HCT116 (cell line): ENCODE data around the gene ENOSF1. TPM values are rescaled to one million over a fixed set of nuclear protein-coding genes. Genes with fewer than 3 reads are reported as not detected.

ENCODE experiments used
- ATAC-seq: fragments of 200-7000 bp; cut with Tn5 transposase; 2 replicates; pipeline ENCODE4 v1.9.1; 2020; ENCODE audit warnings: mild to moderate bottlenecking, moderate library complexity
- BruUV-seq: library from RNA; stranded (reverse); fragments of 400-500 nt; replicated peaks from 2 replicates; lab custom pipeline; 2021; lab: Mats Ljungman, UMichigan
- CTCF ChIA-PET: fragments of 300-600 bp; sonication (Branson Sonifier 250); formaldehyde crosslinking; loops from one replicate; lab custom pipeline; 2021; ENCODE audit warnings: antibody characterized with exemption; lab: Charles Lee
- POLR2A ChIA-PET: fragments of 300-600, 350-600 bp; sonication (Branson Sonifier 250); formaldehyde crosslinking; loops from one replicate; lab custom pipeline; 2021; ENCODE audit warnings: antibody characterized with exemption; lab: Charles Lee
- RAD21 ChIA-PET, 2 experiments: fragments of 300-600 bp; sonication (Branson Sonifier 250); formaldehyde crosslinking; loops; one replicate each; lab custom pipeline; 2023; ENCODE audit warnings: low total read pairs in 2 of 2; ENCODE audit not compliant: uncharacterized antibody in 2 of 2, unreplicated experiment in 2 of 2, low non-redundant PET in 1 of 2; lab: Charles Lee
- DNase-seq: peaks from one replicate; pipeline ENCODE4 v3.0.0-alpha.2; 2010; ENCODE audit warnings: low read depth, low spot score
- H2AFZ ChIP-seq: fragments of 200-600 bp; shearing (Covaris generic), sonication (generic); 2 replicates; pipeline ENCODE4 v1.6.1; 2017; ENCODE audit warnings: low read depth, mixed run types, mixed read lengths, antibody characterized with exemption, low read length; ENCODE audit not compliant: poor library complexity, severe bottlenecking
- H3K27ac ChIP-seq: 2 replicates; pipeline ENCODE4 v1.5.1; 2012; ENCODE audit warnings: low read depth, low read length
- H3K27me3 ChIP-seq: fragments of 200-600 bp; sonication (generic); 2 replicates; pipeline ENCODE4 v1.6.1; 2016; ENCODE audit warnings: mixed run types, low read length, mixed read lengths; ENCODE audit not compliant: insufficient read depth
- H3K36me3 ChIP-seq, 2 experiments: fragments of 200-500 bp in 1 of 2; fragments of 200-600 bp in 1 of 2; sonication (Bioruptor generic) in 1 of 2; sonication (generic) in 1 of 2; 2 replicates each; pipeline versions ENCODE4 v1.5.1 to v1.6.1; 2014 to 2016; ENCODE audit warnings: low read length in 2 of 2, inconsistent platforms in 1 of 2, mixed read lengths in 1 of 2, mixed run types in 1 of 2; ENCODE audit not compliant: insufficient read depth in 2 of 2, control insufficient read depth in 1 of 2
- H3K4me1 ChIP-seq, 2 experiments: fragments of 200-600 bp in 1 of 2; sonication (generic) in 1 of 2; 2 replicates each; pipeline versions ENCODE4 v1.5.1 to v1.6.1; 2012 to 2017; ENCODE audit warnings: low read length in 2 of 2, inconsistent platforms in 1 of 2, mild to moderate bottlenecking in 1 of 2, mixed read lengths in 1 of 2, mixed run types in 1 of 2, moderate library complexity in 1 of 2; ENCODE audit not compliant: insufficient read depth in 2 of 2, control insufficient read depth in 1 of 2
- H3K4me2 ChIP-seq: fragments of 200-600 bp; sonication (generic); 2 replicates; pipeline ENCODE4 v1.6.1; 2017; ENCODE audit warnings: mixed run types, low read length, mixed read lengths
- H3K4me3 ChIP-seq, 2 experiments: fragments of 200-600 bp in 1 of 2; sonication (generic) in 1 of 2; replicated peaks in 1 of 2; 2 replicates each; pipeline ENCODE4 v1.5.1; 2011 to 2016; ENCODE audit warnings: low read length in 2 of 2, control low read depth in 1 of 2, low read depth in 1 of 2, mild to moderate bottlenecking in 1 of 2, mixed read lengths in 1 of 2, mixed run types in 1 of 2
- H3K79me2 ChIP-seq: fragments of 200-600 bp; sonication (generic); 2 replicates; pipeline ENCODE4 v1.6.1; 2017; ENCODE audit warnings: mild to moderate bottlenecking, mixed run types, low read length, moderate library complexity, mixed read lengths; ENCODE audit not compliant: insufficient read depth
- H3K9ac ChIP-seq: fragments of 200-600 bp; sonication (generic); 2 replicates; pipeline ENCODE4 v1.6.1; 2016; ENCODE audit warnings: low read length, mixed read lengths
- H3K9me2 ChIP-seq: fragments of 200-600 bp; sonication (generic), shearing (Covaris generic); 2 replicates; pipeline ENCODE4 v1.6.1; 2017; ENCODE audit warnings: mixed run types, mild to moderate bottlenecking, moderate library complexity; ENCODE audit not compliant: insufficient read depth
- H3K9me3 ChIP-seq, 2 experiments: fragments of 200-500 bp in 1 of 2; fragments of 200-600 bp in 1 of 2; sonication (Bioruptor generic) in 1 of 2; sonication (generic) in 1 of 2; 2 replicates each; pipeline ENCODE4 v1.6.1; 2014 to 2017; ENCODE audit warnings: low read length in 2 of 2, mixed read lengths in 2 of 2, inconsistent platforms in 1 of 2, low read depth in 1 of 2, mild to moderate bottlenecking in 1 of 2, mixed run types in 1 of 2, moderate library complexity in 1 of 2; ENCODE audit not compliant: control insufficient read depth in 1 of 2, insufficient read depth in 1 of 2
- H4K20me1 ChIP-seq: fragments of 200-600 bp; sonication (generic), shearing (Covaris generic); 2 replicates; pipeline ENCODE4 v1.6.1; 2017; ENCODE audit warnings: mixed run types, mild to moderate bottlenecking, moderate library complexity; ENCODE audit not compliant: insufficient read depth
- ATF3 ChIP-seq: IDR thresholded peaks from 2 replicates; pipeline ENCODE4 v1.6.1; 2012
- CBX3 ChIP-seq: IDR thresholded peaks from 2 replicates; pipeline ENCODE4 v1.6.1; 2012; ENCODE audit warnings: low read depth
- CTCF ChIP-seq, 3 experiments: fragments of 200-600 bp in 1 of 3; sonication (generic) in 1 of 3; IDR thresholded peaks in 2 of 3; conservative IDR thresholded peaks in 1 of 3; 2 replicates each; pipeline ENCODE4 v1.5.1; 2012 to 2017; ENCODE audit warnings: low read depth in 2 of 3, low read length in 2 of 3, antibody characterized with exemption in 1 of 3, borderline replicate concordance in 1 of 3, control low read depth in 1 of 3, mild to moderate bottlenecking in 1 of 3, mixed read lengths in 1 of 3, mixed run types in 1 of 3, moderate library complexity in 1 of 3; ENCODE audit not compliant: insufficient read depth in 1 of 3
- EGR1 ChIP-seq: IDR thresholded peaks from 2 replicates; pipeline ENCODE4 v1.6.1; 2012; ENCODE audit warnings: low read depth
- ELF1 ChIP-seq: IDR thresholded peaks from 2 replicates; pipeline ENCODE4 v1.6.1; 2012; ENCODE audit warnings: low read depth, borderline replicate concordance
- EZH2phosphoT487 ChIP-seq: fragments of 200-600 bp; IDR thresholded peaks from 2 replicates; pipeline ENCODE4 v1.6.1; 2018; ENCODE audit warnings: antibody characterized with exemption, borderline replicate concordance
- MAX ChIP-seq: IDR thresholded peaks from 2 replicates; pipeline ENCODE4 v1.6.1; 2012
- POLR2A ChIP-seq: IDR thresholded peaks from 2 replicates; pipeline ENCODE4 v1.7.0; 2011; ENCODE audit warnings: borderline replicate concordance; ENCODE audit not compliant: insufficient read depth, insufficient read length; ENCODE audit errors: extremely low read depth
- RAD21 ChIP-seq: IDR thresholded peaks from 2 replicates; pipeline ENCODE4 v1.6.1; 2012; ENCODE audit warnings: low read depth, mild to moderate bottlenecking
- SIN3A ChIP-seq: IDR thresholded peaks from 2 replicates; pipeline ENCODE4 v1.6.1; 2012; ENCODE audit warnings: low read depth
- SRF ChIP-seq: IDR thresholded peaks from 2 replicates; pipeline ENCODE4 v1.6.1; 2012; ENCODE audit warnings: low read depth
- YY1 ChIP-seq: IDR thresholded peaks from 2 replicates; pipeline ENCODE4 v1.6.1; 2011; ENCODE audit warnings: low read length, low read depth, moderate library complexity, mild to moderate bottlenecking; ENCODE audit not compliant: insufficient replicate concordance; ENCODE audit errors: extremely low read depth
- ZBTB33 ChIP-seq: IDR thresholded peaks from 2 replicates; pipeline ENCODE4 v1.6.1; 2011; ENCODE audit warnings: mild to moderate bottlenecking, low read length, moderate library complexity; ENCODE audit not compliant: insufficient replicate concordance; ENCODE audit errors: extremely low read depth
- ZNF274 ChIP-seq: fragments of 200-500 bp; sonication (Bioruptor generic); IDR thresholded peaks from 2 replicates; pipeline ENCODE4 v1.6.1; 2014; ENCODE audit warnings: mild to moderate bottlenecking, low read depth, low read length, inconsistent platforms
- intact Hi-C: fragments of 100-400 bp; cut with micrococcal nuclease; formaldehyde crosslinking; loops from 2 replicates; pipeline ENCODE4 v1.10.0; 2022
- total RNA-seq: library from RNA; stranded (reverse); gene quantifications from one replicate; pipeline ENCODE4 v1.2.1, GENCODE V29; 2021; ENCODE audit not compliant: unreplicated experiment

Gene ENOSF1
- total RNA-seq, 1 experiment from 2014 or later = 90.0 TPM

GRCh38 chr18:623761-624620 is 88.4 kb downstream of the ENOSF1 start:
- BruUV-seq = no TSS peak
- peak; percentile 100 for ATAC-seq
- ChIA-PET RAD21 (interaction anchor here (0.5 to 2.7 kb wide), 6 partner anchors 108 to 215 kb away, joined by 3 to 15 read pairs (median 8); no protein-coding TSS in a partner anchor), POLR2A (interaction anchor here (0.6 to 1.5 kb wide), 4 partner anchors 34 to 208 kb away, joined by 3 to 5 read pairs (median 4); no protein-coding TSS in a partner anchor), CTCF (interaction anchor here (0.7 to 6.4 kb wide), 18 partner anchors 9 to 446 kb away, joined by 3 to 112 read pairs (median 4); partner anchors contain the start of genes ENOSF1 and TYMS)
- H3K27ac ChIP-seq = no peak overlapping the region
- H2AFZ ChIP-seq = no peak overlapping the region
- H3K9me2 ChIP-seq = no peaks in the 10 kb centered on the region
- TF ChIP-seq YY1 (no peak), ZNF274 (no peak), CBX3 (no peak), SIN3A (no peak), EGR1 (no peak), MAX (no peak), POLR2A (no peak), RAD21 (peak; percentile 74), ATF3 (no peak), ELF1 (no peak), ZBTB33 (no peak), EZH2phosphoT487 (no peak), CTCF (IDR thresholded peaks at IDR 0.05 in 2 of 3, conservative IDR thresholded peaks at IDR 0.05 in 1 of 3; ENCODE audit: borderline replicate concordance in 1 of 3, insufficient read depth in 1 of 3, low read depth in 2 of 3, low read length in 2 of 3) (peak; percentile 55 to 81 (median 70)), SRF (no peak)
- peaks cover 0 to 7% of the 10 kb centered on the region in 2 experiments; a peak in 1 of 4 replicates for H3K4me1 ChIP-seq
- H4K20me1 ChIP-seq = no peaks in the 10 kb centered on the region
- peak; percentile 69 for DNase-seq
- peak overlapping the region; percentile 15; the same call in 1 of the 2 replicates for H3K4me2 ChIP-seq
- no peaks in the 10 kb centered on the region for H3K9me3 ChIP-seq
- H3K9ac ChIP-seq = no peak overlapping the region
- no peaks in the 10 kb centered on the region for H3K79me2 ChIP-seq
- H3K4me3 ChIP-seq = no peak overlapping the region
- intact Hi-C loops = loop anchor here (1.0 kb wide), 2 partner anchors 207 to 215 kb away; no protein-coding TSS in a partner anchor
- H3K36me3 ChIP-seq = no peaks in the 10 kb centered on the region
- no peaks in the 10 kb centered on the region for H3K27me3 ChIP-seq
